Fibroblast of lung (primary cell): Measurements from ENCODE around the gene MACROH2A2. TPM values are rescaled to one million over a fixed set of nuclear protein-coding genes. Genes with fewer than 3 reads are reported as not detected.

ENCODE experiments used
- DNase-seq, 2 donors: peaks; one replicate each; pipeline versions ENCODE4 v3.0.0 to v3.0.0-alpha.2; 2010; ENCODE audit warnings: low read depth in 2 of 2
- H2AFZ ChIP-seq: 2 replicates; pipeline ENCODE4 v1.5.1; 2012; ENCODE audit warnings: low read length, control low read depth, inconsistent platforms
- H3K27ac ChIP-seq: 2 replicates; pipeline ENCODE4 v1.5.1; 2011; ENCODE audit warnings: low read length, control low read depth; ENCODE audit not compliant: insufficient read depth
- H3K27me3 ChIP-seq: 2 replicates; pipeline ENCODE4 v1.5.1; 2011; ENCODE audit warnings: mild to moderate bottlenecking, low read length; ENCODE audit not compliant: control insufficient read depth, insufficient read depth
- H3K36me3 ChIP-seq: 2 replicates; pipeline ENCODE4 v1.5.1; 2011; ENCODE audit warnings: low read length; ENCODE audit not compliant: control insufficient read depth, insufficient read depth
- H3K4me1 ChIP-seq: 2 replicates; pipeline ENCODE4 v1.5.1; 2011; ENCODE audit warnings: low read length; ENCODE audit not compliant: control insufficient read depth, insufficient read depth; ENCODE audit errors: extremely low read depth
- H3K4me2 ChIP-seq: 2 replicates; pipeline ENCODE4 v1.5.1; 2011; ENCODE audit warnings: low read length, control low read depth; ENCODE audit not compliant: insufficient read depth; ENCODE audit errors: extremely low read depth
- H3K4me3 ChIP-seq, 4 experiments: fragments of 200-600 bp in 1 of 4; sonication (generic) in 1 of 4; replicated peaks in 1 of 4; 2 replicates each; pipeline ENCODE4 v1.5.1; 2011 to 2016; ENCODE audit warnings: low read length in 4 of 4, low read depth in 3 of 4, mild to moderate bottlenecking in 3 of 4, control low read depth in 2 of 4, inconsistent platforms in 1 of 4, mixed read lengths in 1 of 4; ENCODE audit not compliant: insufficient read depth in 1 of 4; ENCODE audit errors: control extremely low read depth in 1 of 4
- H3K79me2 ChIP-seq: 2 replicates; pipeline ENCODE4 v1.5.1; 2012; ENCODE audit warnings: mild to moderate bottlenecking, low read length, inconsistent platforms; ENCODE audit not compliant: control insufficient read depth, insufficient read depth
- H3K9ac ChIP-seq: 2 replicates; pipeline ENCODE4 v1.5.1; 2011; ENCODE audit warnings: mild to moderate bottlenecking, low read length, control low read depth; ENCODE audit not compliant: insufficient read depth
- H3K9me3 ChIP-seq: 2 replicates; pipeline ENCODE4 v1.5.1; 2012; ENCODE audit warnings: low read depth, low read length; ENCODE audit not compliant: control insufficient read depth, insufficient read depth
- H4K20me1 ChIP-seq: 2 replicates; pipeline ENCODE4 v1.5.1; 2011; ENCODE audit warnings: low read length; ENCODE audit not compliant: control insufficient read depth, insufficient read depth; ENCODE audit errors: extremely low read depth
- CTCF ChIP-seq, 2 donors: IDR thresholded peaks in 1 of 2; conservative IDR thresholded peaks in 1 of 2; 1 replicate in 1 of 2; 2 replicates in 1 of 2; pipeline ENCODE4 v1.5.1; 2011 to 2012; ENCODE audit warnings: low read length in 2 of 2, control low read depth in 1 of 2, inconsistent platforms in 1 of 2, low read depth in 1 of 2, mild to moderate bottlenecking in 1 of 2
- EZH2 ChIP-seq: IDR thresholded peaks from 2 replicates; pipeline ENCODE4 v1.5.1; 2012; ENCODE audit warnings: low read length, control low read depth, mild to moderate bottlenecking; ENCODE audit errors: missing control alignments
- polyA plus RNA-seq, 2 donors: library from polyadenylated mRNA; depleted of rRNA in 1 of 2; stranded (reverse) in 1 of 2; unstranded in 1 of 2; fragments of >200 nt; gene quantifications; 2 replicates each; pipeline ENCODE4 v1.2.1, GENCODE V29; 2011 to 2012; ENCODE audit warnings: missing spikeins in 1 of 2
- total RNA-seq: library from RNA; depleted of rRNA; stranded (reverse); fragments of >200 nt; gene quantifications from 2 replicates; pipeline ENCODE4 v1.2.1, GENCODE V29; 2014

Gene MACROH2A2
- total and polyA plus RNA-seq, 2 donors (not counting 1 experiment from before 2014, with no cell fraction given) = 9.2 to 12.1 TPM

DNA sequence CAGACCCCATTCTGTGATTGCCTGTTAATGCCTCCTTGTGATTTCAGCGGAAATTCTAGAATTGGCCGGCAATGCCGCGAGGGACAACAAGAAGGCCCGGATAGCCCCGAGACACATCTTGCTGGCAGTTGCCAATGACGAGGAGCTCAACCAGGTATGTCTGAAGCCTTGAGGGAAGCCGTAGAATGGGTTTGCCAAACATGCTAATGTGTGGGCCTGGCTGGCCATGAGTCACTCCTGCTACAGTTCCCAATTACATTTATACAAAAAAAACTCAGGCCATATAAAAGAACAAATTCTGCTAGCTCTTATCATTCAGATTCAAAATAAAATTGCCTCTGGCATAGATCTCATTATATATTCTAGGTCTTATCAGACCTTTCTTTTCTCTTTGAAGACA is 37.4 kb downstream of the MACROH2A2 start:
- Histone ChIP-seq H3K9ac (no peak overlapping the region), H3K4me1 (no peaks in the 10 kb centered on the region), H4K20me1 (no peaks in the 10 kb centered on the region), H3K79me2 (no peaks in the 10 kb centered on the region), H3K9me3 (no peaks in the 10 kb centered on the region), H3K4me2 (no peak overlapping the region), H2AFZ (no peak overlapping the region), H3K36me3 (no peaks in the 10 kb centered on the region), H3K27ac (no peak overlapping the region), H3K4me3 (no peak overlapping the region), H3K27me3 (no peaks in the 10 kb centered on the region)
- TF ChIP-seq CTCF (conservative IDR thresholded peaks at IDR 0.05 in 1 of 2, IDR thresholded peaks at IDR 0.05 in 1 of 2; ENCODE audit: low read depth in 1 of 2, low read length in 2 of 2) (no peak), EZH2 (no peak)
- DNase-seq = peak in 1 of 2 donors; percentile 36

DNA sequence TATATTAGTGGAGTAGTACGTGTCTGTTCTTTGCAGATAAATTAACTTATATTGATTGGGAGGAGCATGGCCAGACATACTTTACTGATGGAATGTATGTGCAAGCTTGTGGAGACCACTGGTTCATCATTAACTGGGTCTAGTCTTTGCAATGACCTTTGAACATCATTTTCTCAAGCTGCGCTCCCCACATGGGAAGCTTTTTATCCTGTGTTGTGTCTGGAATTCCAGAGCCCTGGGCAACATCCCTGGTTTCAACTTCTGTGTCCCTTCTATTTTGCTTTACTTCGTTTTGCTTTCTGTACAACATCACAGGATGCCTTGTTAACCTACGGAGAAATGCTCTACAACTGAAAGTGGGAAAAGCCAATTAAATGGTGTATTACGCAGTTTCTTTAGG is 38.3 kb downstream of the MACROH2A2 start:
- Histone ChIP-seq H3K79me2 (no peaks in the 10 kb centered on the region), H3K9me3 (no peaks in the 10 kb centered on the region), H3K27ac (no peak overlapping the region), H3K4me1 (no peaks in the 10 kb centered on the region), H3K9ac (no peak overlapping the region), H2AFZ (no peak overlapping the region), H3K36me3 (no peaks in the 10 kb centered on the region), H3K27me3 (no peaks in the 10 kb centered on the region), H4K20me1 (no peaks in the 10 kb centered on the region), H3K4me3 (no peak overlapping the region), H3K4me2 (no peak overlapping the region)
- no peak for DNase-seq
- TF ChIP-seq CTCF (conservative IDR thresholded peaks at IDR 0.05 in 1 of 2, IDR thresholded peaks at IDR 0.05 in 1 of 2; ENCODE audit: low read depth in 1 of 2, low read length in 2 of 2) = no peak
- no peak for TF ChIP-seq EZH2

- H3K4me1 ChIP-seq = no peaks in the 10 kb centered on the region
- H4K20me1 ChIP-seq = no peaks in the 10 kb centered on the region
- no peak overlapping the region for H3K27ac ChIP-seq
- no peak overlapping the region for H3K9ac ChIP-seq
- no peak overlapping the region for H3K4me3 ChIP-seq
- no peak overlapping the region for H2AFZ ChIP-seq
- DNase-seq = no peak
- H3K9me3 ChIP-seq = no peaks in the 10 kb centered on the region
- H3K36me3 ChIP-seq = no peaks in the 10 kb centered on the region
- TF ChIP-seq CTCF (conservative IDR thresholded peaks at IDR 0.05 in 1 of 2, IDR thresholded peaks at IDR 0.05 in 1 of 2; ENCODE audit: low read depth in 1 of 2, low read length in 2 of 2) (no peak), EZH2 (no peak)
- H3K4me2 ChIP-seq = no peak overlapping the region
- H3K27me3 ChIP-seq = no peaks in the 10 kb centered on the region
- no peaks in the 10 kb centered on the region for H3K79me2 ChIP-seq
Measured at GRCh38 chr10:70092389-70092718, 39.7 kb downstream of the MACROH2A2 start.
